ENCODE results near the gene WWP2.

Gene WWP2

DNA sequence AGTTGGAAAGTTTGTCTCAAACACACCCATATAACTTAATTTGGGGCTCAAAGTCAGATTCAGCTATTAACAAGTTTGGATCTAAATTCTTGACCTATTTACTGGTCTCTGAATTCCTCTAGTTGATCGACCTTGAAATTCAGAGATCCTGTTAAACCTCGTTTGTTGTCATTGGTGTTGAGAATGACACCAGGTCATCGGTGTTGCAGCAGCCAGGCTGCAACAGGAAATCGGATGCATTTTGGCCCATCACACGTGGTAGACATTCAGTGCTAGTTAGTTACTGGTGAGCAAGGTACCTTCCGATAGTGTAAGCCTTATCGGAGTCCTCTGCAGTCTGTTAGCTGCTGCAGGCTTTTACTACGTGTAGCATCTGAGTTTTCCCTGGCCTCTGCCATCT, 82.3 kb downstream of the WWP2 start:
- CTCF ChIA-PET, result no interaction called here
- POLR2A ChIA-PET, result no interaction called here

DNA sequence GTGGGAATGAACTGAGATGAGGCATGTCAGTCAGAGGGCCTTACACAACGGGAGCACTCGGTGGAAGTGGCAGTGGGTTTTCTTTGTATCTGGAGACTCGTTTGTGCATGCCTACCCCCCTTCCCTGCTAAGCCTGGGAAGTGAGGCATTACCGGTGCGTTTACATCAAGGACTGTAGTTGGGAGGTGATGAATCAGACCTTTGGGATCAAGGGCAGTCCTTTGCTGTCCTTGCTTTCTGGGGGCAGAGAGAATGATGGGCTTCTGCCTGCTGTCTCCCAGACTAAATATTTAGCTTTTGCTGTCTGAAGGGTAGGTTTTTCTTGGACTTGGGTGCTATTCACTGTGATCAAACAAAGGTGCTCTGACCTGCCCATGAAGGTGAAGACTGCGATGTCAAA, 83.0 kb downstream of the WWP2 start:
- Histone ChIP-seq H3K4me1 (ENCODE audit: control insufficient read depth, insufficient read depth, low read length) (no peaks in the 10 kb centered on the region), H3K9me3 (ENCODE audit: control insufficient read depth, insufficient read depth, low read depth, low read length) (no peaks in the 10 kb centered on the region), H3K4me3 (ENCODE audit: low read depth, low read length) (no peak overlapping the region), H3K36me3 (ENCODE audit: control insufficient read depth in 2 of 2, insufficient read depth in 1 of 2, low read length in 2 of 2) (peaks cover 0 to 18% of the 10 kb centered on the region in 2 experiments; a peak in 1 of 3 replicates), H3K27ac (ENCODE audit: extremely low read depth, low read depth, low read length) (no peak overlapping the region)
- ChIA-PET POLR2A (no interaction called here), CTCF (no interaction called here)
- TF ChIP-seq ZNF76 (tag by site-specific recombination; IDR thresholded peaks at IDR 0.05; ENCODE audit: borderline replicate concordance, low read depth) (no peak), ZNF16 (tag by site-specific recombination; IDR thresholded peaks at IDR 0.05; ENCODE audit: low read depth) (no peak), EGR2 (tag by site-specific recombination; IDR thresholded peaks at IDR 0.05; ENCODE audit: low read depth) (no peak), ZNF280D (tag by site-specific recombination; IDR thresholded peaks at IDR 0.05) (no peak)

More for the DNA sequence above, 82.3 kb downstream of the WWP2 start:
- Histone ChIP-seq H3K27ac (ENCODE audit: extremely low read depth, low read depth, low read length) (no peak overlapping the region), H3K4me1 (ENCODE audit: control insufficient read depth, insufficient read depth, low read length) (no peaks in the 10 kb centered on the region), H3K4me3 (ENCODE audit: low read depth, low read length) (no peak overlapping the region), H3K9me3 (ENCODE audit: control insufficient read depth, insufficient read depth, low read depth, low read length) (no peaks in the 10 kb centered on the region), H3K36me3 (ENCODE audit: control insufficient read depth in 2 of 2, insufficient read depth in 1 of 2, low read length in 2 of 2) (peaks cover 0 to 18% of the 10 kb centered on the region in 2 experiments; a peak in 1 of 3 replicates)
- TF ChIP-seq ZBTB20 (tag by site-specific recombination; IDR thresholded peaks at IDR 0.05) (no peak), ZXDB (tag by site-specific recombination; IDR thresholded peaks at IDR 0.05) (no peak), ZNF629 (tag by site-specific recombination; IDR thresholded peaks at IDR 0.05) (no peak), ZNF311 (tag by site-specific recombination; IDR thresholded peaks at IDR 0.05; ENCODE audit: borderline replicate concordance) (no peak), KLF10 (tag by site-specific recombination; IDR thresholded peaks at IDR 0.05) (no peak)
- TF ChIP-seq, protein P1, sequence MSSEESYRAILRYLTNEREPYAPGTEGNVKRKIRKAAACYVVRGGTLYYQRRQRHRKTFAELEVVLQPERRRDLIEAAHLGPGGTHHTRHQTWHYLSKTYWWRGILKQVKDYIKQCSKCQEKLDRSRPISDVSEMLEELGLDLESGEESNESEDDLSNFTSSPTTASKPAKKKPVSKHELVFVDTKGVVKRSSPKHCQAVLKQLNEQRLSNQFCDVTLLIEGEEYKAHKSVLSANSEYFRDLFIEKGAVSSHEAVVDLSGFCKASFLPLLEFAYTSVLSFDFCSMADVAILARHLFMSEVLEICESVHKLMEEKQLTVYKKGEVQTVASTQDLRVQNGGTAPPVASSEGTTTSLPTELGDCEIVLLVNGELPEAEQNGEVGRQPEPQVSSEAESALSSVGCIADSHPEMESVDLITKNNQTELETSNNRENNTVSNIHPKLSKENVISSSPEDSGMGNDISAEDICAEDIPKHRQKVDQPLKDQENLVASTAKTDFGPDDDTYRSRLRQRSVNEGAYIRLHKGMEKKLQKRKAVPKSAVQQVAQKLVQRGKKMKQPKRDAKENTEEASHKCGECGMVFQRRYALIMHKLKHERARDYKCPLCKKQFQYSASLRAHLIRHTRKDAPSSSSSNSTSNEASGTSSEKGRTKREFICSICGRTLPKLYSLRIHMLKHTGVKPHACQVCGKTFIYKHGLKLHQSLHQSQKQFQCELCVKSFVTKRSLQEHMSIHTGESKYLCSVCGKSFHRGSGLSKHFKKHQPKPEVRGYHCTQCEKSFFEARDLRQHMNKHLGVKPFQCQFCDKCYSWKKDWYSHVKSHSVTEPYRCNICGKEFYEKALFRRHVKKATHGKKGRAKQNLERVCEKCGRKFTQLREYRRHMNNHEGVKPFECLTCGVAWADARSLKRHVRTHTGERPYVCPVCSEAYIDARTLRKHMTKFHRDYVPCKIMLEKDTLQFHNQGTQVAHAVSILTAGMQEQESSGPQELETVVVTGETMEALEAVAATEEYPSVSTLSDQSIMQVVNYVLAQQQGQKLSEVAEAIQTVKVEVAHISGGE (tag by site-specific recombination; conservative IDR thresholded peaks at IDR 0.05; ENCODE audit: low read depth), result no peak

- Histone ChIP-seq H3K4me1 (ENCODE audit: control insufficient read depth, insufficient read depth, low read length) (no peaks in the 10 kb centered on the region), H3K27ac (ENCODE audit: extremely low read depth, low read depth, low read length) (no peak overlapping the region), H3K9me3 (ENCODE audit: control insufficient read depth, insufficient read depth, low read depth, low read length) (no peaks in the 10 kb centered on the region), H3K36me3 (ENCODE audit: control insufficient read depth in 2 of 2, insufficient read depth in 1 of 2, low read length in 2 of 2) (peaks cover 0 to 5% of the 10 kb centered on the region in 2 experiments; a peak in 2 of 3 replicates), H3K4me3 (ENCODE audit: low read depth, low read length) (no peak overlapping the region)
- ChIA-PET POLR2A (no interaction called here), CTCF (interaction anchor here (0.5 kb wide), 1 partner anchor 1732 kb away, joined by 4 read pairs; no protein-coding TSS in a partner anchor)
- no peak for TF ChIP-seq ZNF621 (tag by site-specific recombination; IDR thresholded peaks at IDR 0.05)
- no peak for TF ChIP-seq HOXA7 (CRISPR knock-in tag; IDR thresholded peaks at IDR 0.05; ENCODE audit: borderline replicate concordance)
- TF ChIP-seq, protein P2, sequence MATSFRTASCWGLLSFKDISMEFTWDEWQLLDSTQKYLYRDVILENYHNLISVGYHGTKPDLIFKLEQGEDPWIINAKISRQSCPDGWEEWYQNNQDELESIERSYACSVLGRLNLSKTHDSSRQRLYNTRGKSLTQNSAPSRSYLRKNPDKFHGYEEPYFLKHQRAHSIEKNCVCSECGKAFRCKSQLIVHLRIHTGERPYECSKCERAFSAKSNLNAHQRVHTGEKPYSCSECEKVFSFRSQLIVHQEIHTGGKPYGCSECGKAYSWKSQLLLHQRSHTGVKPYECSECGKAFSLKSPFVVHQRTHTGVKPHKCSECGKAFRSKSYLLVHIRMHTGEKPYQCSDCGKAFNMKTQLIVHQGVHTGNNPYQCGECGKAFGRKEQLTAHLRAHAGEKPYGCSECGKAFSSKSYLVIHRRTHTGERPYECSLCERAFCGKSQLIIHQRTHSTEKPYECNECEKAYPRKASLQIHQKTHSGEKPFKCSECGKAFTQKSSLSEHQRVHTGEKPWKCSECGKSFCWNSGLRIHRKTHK (tag by site-specific recombination; IDR thresholded peaks at IDR 0.05), result no peak
- TF ChIP-seq ZNF416 (tag by site-specific recombination; IDR thresholded peaks at IDR 0.05), result no peak
- TF ChIP-seq, protein P3, sequence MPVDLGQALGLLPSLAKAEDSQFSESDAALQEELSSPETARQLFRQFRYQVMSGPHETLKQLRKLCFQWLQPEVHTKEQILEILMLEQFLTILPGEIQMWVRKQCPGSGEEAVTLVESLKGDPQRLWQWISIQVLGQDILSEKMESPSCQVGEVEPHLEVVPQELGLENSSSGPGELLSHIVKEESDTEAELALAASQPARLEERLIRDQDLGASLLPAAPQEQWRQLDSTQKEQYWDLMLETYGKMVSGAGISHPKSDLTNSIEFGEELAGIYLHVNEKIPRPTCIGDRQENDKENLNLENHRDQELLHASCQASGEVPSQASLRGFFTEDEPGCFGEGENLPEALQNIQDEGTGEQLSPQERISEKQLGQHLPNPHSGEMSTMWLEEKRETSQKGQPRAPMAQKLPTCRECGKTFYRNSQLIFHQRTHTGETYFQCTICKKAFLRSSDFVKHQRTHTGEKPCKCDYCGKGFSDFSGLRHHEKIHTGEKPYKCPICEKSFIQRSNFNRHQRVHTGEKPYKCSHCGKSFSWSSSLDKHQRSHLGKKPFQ (tag by site-specific recombination; IDR thresholded peaks at IDR 0.05), result no peak
- no peak for TF ChIP-seq ZNF121 (tag by site-specific recombination; IDR thresholded peaks at IDR 0.05)
- no peak for TF ChIP-seq ZNF473 (tag by site-specific recombination; IDR thresholded peaks at IDR 0.05)
- TF ChIP-seq ZNF585B (tag by site-specific recombination; IDR thresholded peaks at IDR 0.05), result no peak
- no peak for TF ChIP-seq ZBTB1 (tag by site-specific recombination; IDR thresholded peaks at IDR 0.05)
- TF ChIP-seq, protein P4, sequence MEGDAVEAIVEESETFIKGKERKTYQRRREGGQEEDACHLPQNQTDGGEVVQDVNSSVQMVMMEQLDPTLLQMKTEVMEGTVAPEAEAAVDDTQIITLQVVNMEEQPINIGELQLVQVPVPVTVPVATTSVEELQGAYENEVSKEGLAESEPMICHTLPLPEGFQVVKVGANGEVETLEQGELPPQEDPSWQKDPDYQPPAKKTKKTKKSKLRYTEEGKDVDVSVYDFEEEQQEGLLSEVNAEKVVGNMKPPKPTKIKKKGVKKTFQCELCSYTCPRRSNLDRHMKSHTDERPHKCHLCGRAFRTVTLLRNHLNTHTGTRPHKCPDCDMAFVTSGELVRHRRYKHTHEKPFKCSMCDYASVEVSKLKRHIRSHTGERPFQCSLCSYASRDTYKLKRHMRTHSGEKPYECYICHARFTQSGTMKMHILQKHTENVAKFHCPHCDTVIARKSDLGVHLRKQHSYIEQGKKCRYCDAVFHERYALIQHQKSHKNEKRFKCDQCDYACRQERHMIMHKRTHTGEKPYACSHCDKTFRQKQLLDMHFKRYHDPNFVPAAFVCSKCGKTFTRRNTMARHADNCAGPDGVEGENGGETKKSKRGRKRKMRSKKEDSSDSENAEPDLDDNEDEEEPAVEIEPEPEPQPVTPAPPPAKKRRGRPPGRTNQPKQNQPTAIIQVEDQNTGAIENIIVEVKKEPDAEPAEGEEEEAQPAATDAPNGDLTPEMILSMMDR (tag by site-specific recombination; IDR thresholded peaks at IDR 0.05), result no peak
- no peak for TF ChIP-seq KLF1 (tag by site-specific recombination; IDR thresholded peaks at IDR 0.05)
- no peak for TF ChIP-seq ZNF10 (tag by site-specific recombination; IDR thresholded peaks at IDR 0.05)
Observed at GRCh38 chr16:69847643-69848042, 85.5 kb downstream of the WWP2 start.

Data from HEK293 (cell line).